ENCODE data around the gene IMMP2L.

DNA sequence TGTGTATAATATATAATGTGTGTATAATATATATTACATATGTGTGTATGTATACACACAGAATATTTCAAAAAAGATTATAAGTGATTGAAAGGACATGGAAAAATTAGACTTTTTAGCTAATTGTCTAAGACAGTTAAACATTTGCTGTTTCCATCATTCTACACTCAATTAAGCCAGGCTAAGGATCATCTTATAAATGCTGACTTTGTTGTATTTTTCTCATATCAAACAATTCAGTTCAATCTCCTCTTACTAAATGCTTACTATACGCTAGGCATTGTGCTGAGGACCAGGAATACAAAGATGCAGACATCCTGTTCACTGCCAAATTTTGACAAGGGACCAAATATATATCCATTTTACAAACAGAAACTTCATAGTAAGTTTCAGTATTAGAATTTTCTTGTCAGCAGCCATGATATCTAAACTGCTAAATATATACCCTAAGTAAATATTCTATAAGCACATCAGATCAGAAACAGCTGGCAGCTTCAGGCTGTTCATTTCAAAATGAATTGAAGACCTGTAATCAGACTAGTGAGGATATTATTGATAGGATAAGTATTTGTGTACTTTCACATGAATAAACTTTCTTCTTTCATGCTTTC lies 481.7 kb downstream of the IMMP2L start:
- TF ChIP-seq, protein P1, sequence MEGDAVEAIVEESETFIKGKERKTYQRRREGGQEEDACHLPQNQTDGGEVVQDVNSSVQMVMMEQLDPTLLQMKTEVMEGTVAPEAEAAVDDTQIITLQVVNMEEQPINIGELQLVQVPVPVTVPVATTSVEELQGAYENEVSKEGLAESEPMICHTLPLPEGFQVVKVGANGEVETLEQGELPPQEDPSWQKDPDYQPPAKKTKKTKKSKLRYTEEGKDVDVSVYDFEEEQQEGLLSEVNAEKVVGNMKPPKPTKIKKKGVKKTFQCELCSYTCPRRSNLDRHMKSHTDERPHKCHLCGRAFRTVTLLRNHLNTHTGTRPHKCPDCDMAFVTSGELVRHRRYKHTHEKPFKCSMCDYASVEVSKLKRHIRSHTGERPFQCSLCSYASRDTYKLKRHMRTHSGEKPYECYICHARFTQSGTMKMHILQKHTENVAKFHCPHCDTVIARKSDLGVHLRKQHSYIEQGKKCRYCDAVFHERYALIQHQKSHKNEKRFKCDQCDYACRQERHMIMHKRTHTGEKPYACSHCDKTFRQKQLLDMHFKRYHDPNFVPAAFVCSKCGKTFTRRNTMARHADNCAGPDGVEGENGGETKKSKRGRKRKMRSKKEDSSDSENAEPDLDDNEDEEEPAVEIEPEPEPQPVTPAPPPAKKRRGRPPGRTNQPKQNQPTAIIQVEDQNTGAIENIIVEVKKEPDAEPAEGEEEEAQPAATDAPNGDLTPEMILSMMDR (IDR thresholded peaks at IDR 0.05; ENCODE audit: extremely low read depth in 1 of 2, insufficient read depth in 1 of 2, low read depth in 1 of 2, low read length in 2 of 2) = no peak
- TF ChIP-seq, protein P2, sequence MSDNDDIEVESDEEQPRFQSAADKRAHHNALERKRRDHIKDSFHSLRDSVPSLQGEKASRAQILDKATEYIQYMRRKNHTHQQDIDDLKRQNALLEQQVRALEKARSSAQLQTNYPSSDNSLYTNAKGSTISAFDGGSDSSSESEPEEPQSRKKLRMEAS (IDR thresholded peaks at IDR 0.05; ENCODE audit: insufficient read depth, insufficient read length) = no peak
- TF ChIP-seq POLR2A (IDR thresholded peaks at IDR 0.05; ENCODE audit: low read depth, low read length) = no peak
